ENCODE results near the gene OR2S2. TPM values are rescaled to one million over a fixed set of nuclear protein-coding genes. Genes with fewer than 3 reads are reported as not detected.
A peak's percentile ranks its signal among the peaks of the same experiment; 100 is the strongest.

The OR2S2 gene
- total RNA-seq, 1 donor from 2014 or later = not detected

DNA sequence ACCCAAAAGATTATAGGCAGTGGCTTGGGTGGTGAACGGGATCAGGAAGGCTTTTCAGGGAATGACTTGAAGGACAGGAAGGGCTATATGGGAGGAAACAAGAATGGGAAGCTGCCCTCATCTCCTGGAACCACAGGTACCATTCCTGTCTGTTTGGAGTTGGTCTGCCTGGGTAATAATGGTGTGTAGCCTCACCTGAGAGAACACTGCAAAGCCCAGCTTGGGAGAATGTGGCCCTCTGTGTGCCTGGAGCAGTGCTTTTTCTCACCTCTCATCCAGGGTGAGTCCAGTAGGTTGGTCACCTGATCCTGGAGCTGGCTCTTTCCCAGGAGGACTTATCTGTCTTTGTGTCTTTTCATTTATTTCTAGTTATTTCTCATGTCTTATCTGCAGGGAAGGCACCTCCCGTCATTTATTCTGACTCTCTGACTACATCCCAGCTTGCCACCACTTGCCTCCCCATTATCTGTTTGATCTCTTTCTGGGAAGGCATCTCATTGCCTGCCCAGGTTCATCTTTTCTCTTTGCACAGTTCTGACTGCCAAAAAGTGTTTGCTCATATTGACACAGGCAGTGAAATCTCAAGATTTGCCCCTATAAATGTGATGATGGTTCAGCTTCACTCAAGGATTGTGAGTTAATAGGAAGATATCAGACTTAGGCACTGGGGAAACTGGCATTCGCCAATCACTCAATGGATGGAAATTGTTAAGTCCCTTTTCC is 22.5 kb upstream of the OR2S2 start:
- Mint-ChIP-seq H3K9me3 (peaks cover 8% of the 10 kb centered on the region), H3K36me3 (ENCODE audit: low read depth) (no peaks in the 10 kb centered on the region), H3K4me1 (no peaks in the 10 kb centered on the region), H3K27me3 (peaks cover 57% of the 10 kb centered on the region), H3K4me3 (no peak overlapping the region), H3K27ac (no peak overlapping the region)
- peak; percentile 44 for DNase-seq
- intact Hi-C loops (cut with micrococcal nuclease) = no loop called here

DNA sequence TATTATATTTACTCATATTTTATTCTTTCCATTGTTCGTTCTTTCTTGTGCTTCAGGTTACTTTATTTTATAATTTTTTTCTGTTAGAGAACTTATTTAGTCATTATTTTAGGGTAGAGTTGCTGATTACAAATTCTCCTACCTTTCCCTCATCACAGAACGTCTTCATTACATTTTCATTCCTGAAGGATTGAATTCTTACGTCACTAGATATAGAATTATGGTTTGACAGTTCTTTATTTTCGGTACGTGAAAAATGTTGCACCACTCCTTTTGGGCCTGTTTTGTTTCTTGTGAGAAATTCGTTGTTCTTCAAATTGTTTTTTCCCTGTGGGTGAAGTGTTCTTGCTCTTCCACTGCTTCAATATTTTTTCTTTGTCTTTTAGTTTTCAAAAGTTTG is 20.8 kb upstream of the OR2S2 start:
- Mint-ChIP-seq H3K27ac (no peak overlapping the region), H3K9me3 (peaks cover 20% of the 10 kb centered on the region), H3K27me3 (peaks cover 66% of the 10 kb centered on the region), H3K4me3 (no peak overlapping the region), H3K4me1 (no peaks in the 10 kb centered on the region), H3K36me3 (ENCODE audit: low read depth) (no peaks in the 10 kb centered on the region)
- DNase-seq = no peak
- intact Hi-C loops (cut with micrococcal nuclease) = no loop called here

DNA sequence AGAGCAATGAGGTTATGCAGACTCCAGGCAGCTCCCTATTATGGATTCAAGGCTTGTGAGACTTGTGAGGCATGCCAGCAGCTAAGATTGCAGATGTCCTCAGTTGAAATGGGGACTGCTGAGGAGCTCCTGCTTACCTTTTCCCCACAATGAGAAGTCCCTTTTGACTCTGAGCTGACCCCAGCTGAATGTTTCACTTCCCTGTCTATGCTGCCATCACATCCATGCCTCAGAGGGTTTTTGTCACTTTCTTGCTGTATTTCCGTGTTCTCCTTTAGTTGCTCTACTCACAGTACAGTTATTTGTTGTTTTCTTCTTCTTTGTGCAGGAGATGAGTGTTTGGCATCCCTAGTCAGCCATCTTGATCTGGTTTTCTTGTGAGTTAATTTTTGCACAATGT is 18.8 kb upstream of the OR2S2 start:
- no peaks in the 10 kb centered on the region for H3K36me3 Mint-ChIP-seq (ENCODE audit: low read depth)
- DNase-seq = no peak
- peaks cover 76% of the 10 kb centered on the region for H3K27me3 Mint-ChIP-seq
- H3K4me3 Mint-ChIP-seq = no peak overlapping the region
- intact Hi-C loops (cut with micrococcal nuclease) = no loop called here
- peaks cover 6% of the 10 kb centered on the region for H3K4me1 Mint-ChIP-seq
- H3K9me3 Mint-ChIP-seq = peaks cover 20% of the 10 kb centered on the region
- H3K27ac Mint-ChIP-seq = no peak overlapping the region

DNA sequence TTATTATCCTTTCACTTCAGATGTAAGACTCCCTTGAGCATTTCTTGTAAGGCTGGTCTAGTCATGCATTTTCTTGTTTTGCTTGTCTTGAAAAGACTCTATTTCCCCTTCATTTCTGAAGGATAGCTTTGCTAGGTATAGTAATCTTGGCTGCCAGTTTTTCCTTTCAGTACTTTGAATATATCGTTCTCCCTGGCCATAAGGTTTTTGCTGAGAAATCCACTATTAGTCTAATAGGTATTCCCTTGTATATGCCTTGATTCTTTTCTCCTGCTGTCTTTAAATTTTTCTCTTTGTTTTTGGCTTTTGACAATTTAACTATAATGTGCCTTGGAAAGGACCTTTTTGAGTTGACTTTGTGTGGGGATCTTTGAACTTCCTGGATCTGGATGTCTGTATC is 16.8 kb upstream of the OR2S2 start:
- peaks cover 76% of the 10 kb centered on the region for H3K27me3 Mint-ChIP-seq

DNA sequence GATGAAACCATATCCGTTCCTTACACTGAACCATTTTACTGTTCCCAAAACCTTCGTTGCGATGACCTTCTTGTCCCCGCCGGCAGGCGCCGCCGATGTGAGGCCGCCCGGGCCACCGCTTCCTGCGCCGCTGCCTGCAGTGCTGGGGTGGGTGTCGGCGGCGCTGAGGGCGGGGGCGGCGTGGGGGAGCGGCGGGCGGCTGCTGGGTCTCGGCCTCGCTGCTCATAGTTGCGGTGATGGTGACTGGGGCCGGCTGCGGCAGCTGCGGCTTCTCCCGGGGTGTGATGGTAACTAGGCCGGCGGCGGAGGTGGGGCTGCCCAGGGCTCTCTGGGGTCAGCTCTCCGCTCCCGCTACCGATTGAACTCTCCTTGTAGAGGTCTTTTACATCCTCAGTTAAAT is 14.1 kb upstream of the OR2S2 start:
- no peak for DNase-seq
- Mint-ChIP-seq H3K4me3 (no peak overlapping the region), H3K27me3 (peaks cover 78% of the 10 kb centered on the region), H3K4me1 (peaks cover 7% of the 10 kb centered on the region), H3K9me3 (peaks cover 20% of the 10 kb centered on the region), H3K27ac (no peak overlapping the region), H3K36me3 (ENCODE audit: low read depth) (no peaks in the 10 kb centered on the region)
- intact Hi-C loops (cut with micrococcal nuclease) = no loop called here

More for the DNA sequence above, 16.8 kb upstream of the OR2S2 start:
- Mint-ChIP-seq H3K4me3 (no peak overlapping the region), H3K36me3 (ENCODE audit: low read depth) (no peaks in the 10 kb centered on the region), H3K4me1 (peaks cover 7% of the 10 kb centered on the region), H3K9me3 (peaks cover 20% of the 10 kb centered on the region), H3K27ac (no peak overlapping the region)
- intact Hi-C loops (cut with micrococcal nuclease) = no loop called here
- DNase-seq = no peak

DNA sequence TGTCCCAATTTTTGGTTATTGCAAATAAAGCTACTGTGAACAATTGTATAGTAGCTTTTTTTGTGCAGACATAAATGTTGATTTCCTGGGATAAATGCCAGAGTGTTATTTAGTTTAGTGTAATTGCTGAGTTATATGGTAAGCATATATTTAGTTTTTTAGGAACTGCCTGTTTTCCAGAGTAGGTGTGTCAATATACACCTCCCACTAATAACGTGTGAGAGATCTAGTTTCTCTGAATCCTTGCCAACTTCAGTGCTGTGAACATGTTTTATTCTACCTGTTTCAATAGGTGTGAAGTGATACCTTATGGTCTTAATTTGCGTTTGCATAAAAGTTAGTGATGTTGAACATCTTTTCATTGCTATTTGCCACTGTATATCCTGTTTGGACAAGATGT is 9.1 kb upstream of the OR2S2 start:
- DNase-seq = no peak
- no peaks in the 10 kb centered on the region for H3K9me3 Mint-ChIP-seq
- peaks cover 4% of the 10 kb centered on the region for H3K4me1 Mint-ChIP-seq
- no peak overlapping the region for H3K4me3 Mint-ChIP-seq
- intact Hi-C loops (cut with micrococcal nuclease) = no loop called here
- peaks cover 46% of the 10 kb centered on the region for H3K27me3 Mint-ChIP-seq
- H3K27ac Mint-ChIP-seq = no peak overlapping the region
- no peaks in the 10 kb centered on the region for H3K36me3 Mint-ChIP-seq (ENCODE audit: low read depth)

DNA sequence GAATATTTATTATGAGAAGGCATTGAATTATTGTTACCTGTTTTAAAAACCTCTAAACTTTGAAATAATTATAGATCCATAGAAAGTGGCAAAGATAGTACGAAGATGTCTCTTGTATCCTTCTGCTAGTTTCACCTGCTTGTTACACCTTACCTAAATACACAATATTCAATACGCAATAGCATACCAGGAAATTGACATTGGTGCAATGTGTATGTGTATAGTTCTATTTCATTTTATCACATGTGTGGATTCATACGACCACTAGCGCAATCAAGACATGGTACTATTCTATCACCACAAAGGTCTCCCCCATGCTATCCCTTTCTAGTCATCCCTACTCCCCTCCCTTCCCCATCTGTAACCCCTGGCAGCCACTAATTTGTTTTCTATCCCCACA is 8.5 kb upstream of the OR2S2 start:
- H3K27ac Mint-ChIP-seq = no peak overlapping the region
- no peaks in the 10 kb centered on the region for H3K9me3 Mint-ChIP-seq
- no peaks in the 10 kb centered on the region for H3K36me3 Mint-ChIP-seq (ENCODE audit: low read depth)
- no peak overlapping the region for H3K4me3 Mint-ChIP-seq
- DNase-seq = no peak
- intact Hi-C loops (cut with micrococcal nuclease) = no loop called here
- H3K27me3 Mint-ChIP-seq = peaks cover 40% of the 10 kb centered on the region
- H3K4me1 Mint-ChIP-seq = no peaks in the 10 kb centered on the region

DNA sequence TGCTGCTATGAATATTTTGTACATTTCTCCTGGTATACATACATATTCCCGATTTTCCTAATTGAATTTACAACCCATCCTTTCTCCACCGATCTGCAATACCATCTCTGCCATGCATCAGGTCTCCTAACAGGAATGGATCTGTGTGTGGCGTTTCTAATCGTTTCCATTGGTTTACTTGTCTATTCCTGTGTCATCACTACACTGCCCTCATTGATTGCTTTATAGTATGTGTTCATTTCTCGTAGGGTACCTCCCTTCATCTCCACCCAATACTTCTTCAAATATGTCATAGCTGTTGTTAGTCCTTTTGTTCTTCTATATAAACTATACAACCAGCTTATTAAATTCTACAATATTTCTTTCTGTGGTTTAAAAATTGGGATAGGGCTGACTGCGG is 7.1 kb upstream of the OR2S2 start:
- Mint-ChIP-seq H3K27me3 (peaks cover 33% of the 10 kb centered on the region), H3K4me1 (no peaks in the 10 kb centered on the region), H3K4me3 (no peak overlapping the region), H3K36me3 (ENCODE audit: low read depth) (no peaks in the 10 kb centered on the region), H3K9me3 (no peaks in the 10 kb centered on the region), H3K27ac (no peak overlapping the region)
- DNase-seq = no peak
- intact Hi-C loops (cut with micrococcal nuclease) = no loop called here

DNA sequence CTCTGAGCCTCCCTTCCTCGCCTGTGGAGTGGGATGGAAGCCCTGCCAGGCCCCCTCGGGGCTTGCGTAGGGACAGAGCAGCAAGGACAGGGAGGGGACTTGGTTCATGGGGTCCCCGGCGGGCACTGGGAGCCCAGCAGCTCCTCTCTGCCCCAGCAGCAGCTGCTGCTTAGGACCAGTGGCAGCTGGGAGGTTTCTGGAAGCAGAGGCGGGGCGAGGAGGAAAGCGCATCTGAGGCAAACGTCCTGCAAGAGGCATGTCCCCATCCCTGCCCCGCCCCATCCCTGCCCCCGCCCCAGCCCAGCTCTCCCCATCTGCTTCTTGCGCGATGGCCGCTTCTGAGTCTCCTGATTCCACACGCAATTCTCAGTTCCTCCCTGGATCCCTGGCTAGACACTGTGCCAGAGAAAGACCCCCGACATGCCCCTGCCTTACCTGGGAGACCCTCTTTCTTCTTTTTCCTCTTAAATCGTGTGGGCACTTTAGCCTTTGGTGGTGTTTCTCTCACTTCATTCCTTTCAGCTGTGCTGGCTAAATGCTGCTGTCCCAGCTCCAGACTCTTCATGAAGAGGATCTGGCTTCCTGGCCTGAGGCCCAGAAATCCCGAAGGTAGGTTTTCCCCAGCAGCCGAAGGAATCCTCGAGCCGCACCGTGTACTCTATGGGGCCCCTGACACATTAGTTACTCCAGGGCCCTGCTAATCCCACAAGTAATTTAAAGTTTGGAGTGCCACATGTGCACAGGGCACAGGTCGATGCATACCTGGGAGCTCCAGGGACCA is 4.4 kb upstream of the OR2S2 start:
- Mint-ChIP-seq H3K9me3 (no peaks in the 10 kb centered on the region), H3K27ac (no peak overlapping the region), H3K27me3 (peaks cover 28% of the 10 kb centered on the region), H3K4me3 (no peak overlapping the region), H3K36me3 (ENCODE audit: low read depth) (no peaks in the 10 kb centered on the region), H3K4me1 (no peaks in the 10 kb centered on the region)
- intact Hi-C loops (cut with micrococcal nuclease) = no loop called here
- DNase-seq = no peak

DNA sequence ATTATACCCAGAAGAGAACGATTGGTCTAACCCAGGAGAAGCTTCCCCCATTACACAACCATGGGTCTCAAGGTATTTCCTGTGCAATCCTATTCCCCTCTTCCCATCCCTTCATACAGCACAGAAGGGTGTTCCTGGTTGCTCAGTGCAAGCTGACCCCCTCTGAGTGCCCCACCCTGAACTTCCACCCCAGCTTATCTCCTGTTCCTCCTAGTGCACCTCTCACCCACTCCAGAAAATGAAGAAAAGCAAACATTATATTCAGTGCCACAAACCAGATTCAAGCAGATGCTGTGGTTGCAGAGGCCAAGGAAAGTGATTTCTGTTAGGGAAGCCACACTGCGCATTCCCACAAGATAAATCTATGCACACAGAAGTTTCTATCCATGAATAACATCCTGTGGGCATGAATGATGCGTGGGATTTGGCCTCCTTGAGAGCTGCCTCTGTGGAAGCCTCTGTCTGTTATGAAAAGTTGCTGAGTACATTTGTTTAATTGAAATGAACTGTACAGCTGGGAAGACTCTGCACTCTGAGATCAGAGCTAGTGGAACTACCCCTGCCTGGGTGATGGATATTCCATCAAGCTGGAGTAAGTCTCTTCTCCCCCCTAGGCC is 2.2 kb upstream of the OR2S2 start:
- intact Hi-C loops (cut with micrococcal nuclease) = no loop called here
- peaks cover 24% of the 10 kb centered on the region for H3K27me3 Mint-ChIP-seq
- H3K27ac Mint-ChIP-seq = no peak overlapping the region
- H3K36me3 Mint-ChIP-seq (ENCODE audit: low read depth) = no peaks in the 10 kb centered on the region
- DNase-seq = no peak
- H3K4me1 Mint-ChIP-seq = no peaks in the 10 kb centered on the region
- H3K9me3 Mint-ChIP-seq = no peaks in the 10 kb centered on the region
- no peak overlapping the region for H3K4me3 Mint-ChIP-seq

DNA sequence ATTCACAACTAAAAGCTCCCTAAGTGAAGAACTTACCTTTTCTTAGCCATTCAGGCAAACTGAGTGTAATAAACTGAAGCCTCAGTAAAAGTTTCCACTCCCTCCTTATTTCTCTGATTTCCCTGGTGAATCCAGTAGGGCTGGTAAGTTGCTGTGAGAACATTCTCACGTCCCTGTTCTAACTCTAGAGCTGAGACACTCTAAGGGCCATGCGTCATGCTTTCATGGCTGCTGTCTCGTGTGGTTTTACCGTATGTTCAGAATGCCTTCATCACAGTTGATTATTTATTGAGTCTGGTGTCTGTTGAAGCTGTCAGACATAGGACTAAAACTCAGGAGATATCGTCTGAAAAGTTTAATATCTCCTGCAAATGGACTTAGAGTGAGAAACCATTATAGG is 1.3 kb downstream of the OR2S2 start:
- H3K4me1 Mint-ChIP-seq = no peaks in the 10 kb centered on the region
- H3K27ac Mint-ChIP-seq = no peak overlapping the region
- intact Hi-C loops (cut with micrococcal nuclease) = loop anchor here (10.0 kb wide), 1 partner anchor 208 kb away; the partner anchor contains the start of gene CCIN
- no peaks in the 10 kb centered on the region for H3K9me3 Mint-ChIP-seq
- peak; percentile 37 for DNase-seq
- H3K36me3 Mint-ChIP-seq (ENCODE audit: low read depth) = no peaks in the 10 kb centered on the region
- no peak overlapping the region for H3K4me3 Mint-ChIP-seq
- H3K27me3 Mint-ChIP-seq = peaks cover 24% of the 10 kb centered on the region

DNA sequence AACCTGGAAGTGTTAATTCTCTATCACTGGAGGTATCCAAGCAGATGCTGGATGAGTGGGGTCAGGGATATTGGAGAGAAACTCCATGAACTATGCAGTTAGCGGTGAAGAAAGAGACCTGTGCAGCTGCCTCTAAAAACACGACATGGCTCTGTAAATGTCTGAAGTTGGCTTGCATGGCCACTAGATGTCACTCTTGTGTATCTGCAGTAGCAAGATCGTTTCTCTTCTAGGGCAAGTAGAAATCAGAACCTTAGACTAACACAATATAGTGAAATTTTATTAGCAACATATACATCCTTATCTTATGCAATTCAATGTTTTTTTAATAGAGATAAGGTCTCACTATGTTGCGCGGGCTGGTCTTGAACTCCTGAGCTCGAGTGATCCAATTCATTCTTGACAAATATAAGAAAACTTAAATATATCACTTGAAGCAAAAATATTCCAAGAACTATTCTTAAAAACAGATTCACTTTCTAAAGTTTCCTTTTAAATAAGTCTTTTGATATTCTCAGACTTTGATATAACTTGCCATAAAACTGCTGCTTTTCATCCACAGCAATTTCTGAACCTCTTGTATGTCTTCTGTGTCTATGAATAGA is 2.9 kb downstream of the OR2S2 start:
- H3K27me3 Mint-ChIP-seq = peaks cover 21% of the 10 kb centered on the region
- H3K9me3 Mint-ChIP-seq = no peaks in the 10 kb centered on the region
- H3K4me3 Mint-ChIP-seq = no peak overlapping the region
- no peak overlapping the region for H3K27ac Mint-ChIP-seq
- intact Hi-C loops (cut with micrococcal nuclease) = loop anchor here (1.0 to 10.0 kb wide), 2 partner anchors 68 to 210 kb away; partner anchors contain the start of gene CCIN
- no peaks in the 10 kb centered on the region for H3K4me1 Mint-ChIP-seq
- no peaks in the 10 kb centered on the region for H3K36me3 Mint-ChIP-seq (ENCODE audit: low read depth)
- DNase-seq = peak; percentile 84

DNA sequence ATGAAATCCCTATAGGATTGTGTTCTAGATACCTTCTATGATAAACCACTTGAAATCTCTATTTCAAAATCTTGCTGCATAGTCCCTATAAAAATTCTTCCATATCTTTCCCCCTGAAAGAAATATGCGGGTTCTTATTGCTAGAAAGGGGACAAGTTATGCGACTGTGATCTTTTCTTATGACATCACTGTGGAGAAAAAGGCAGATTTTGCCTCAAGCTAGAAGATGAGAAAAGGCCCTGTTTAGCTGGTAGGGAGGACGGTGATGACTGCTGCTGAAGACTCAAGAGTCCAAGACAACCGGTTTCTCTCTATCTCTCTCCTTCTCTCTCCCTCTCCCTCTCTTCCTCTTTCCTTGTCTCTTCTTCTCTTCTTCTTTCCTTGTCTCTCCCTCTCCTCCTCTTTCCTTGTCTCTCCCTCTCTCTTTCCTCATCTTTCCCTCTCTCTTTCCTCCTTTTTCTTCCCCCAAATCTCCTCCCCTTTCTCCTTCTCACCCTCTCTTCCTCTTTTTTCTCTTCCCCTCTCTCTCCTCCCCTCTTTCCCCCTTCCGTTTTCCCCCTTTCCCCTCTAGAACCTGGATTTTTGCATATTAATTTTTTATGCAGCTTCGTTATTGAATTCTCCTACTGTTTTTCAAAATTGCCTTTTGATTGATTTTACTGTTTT is 5.3 kb downstream of the OR2S2 start:
- no peaks in the 10 kb centered on the region for H3K9me3 Mint-ChIP-seq
- intact Hi-C loops (cut with micrococcal nuclease) = loop anchor here (10.0 kb wide), 1 partner anchor 212 kb away; the partner anchor contains the start of gene CCIN
- no peak overlapping the region for H3K4me3 Mint-ChIP-seq
- peaks cover 19% of the 10 kb centered on the region for H3K27me3 Mint-ChIP-seq
- peaks cover 2% of the 10 kb centered on the region for H3K4me1 Mint-ChIP-seq
- no peaks in the 10 kb centered on the region for H3K36me3 Mint-ChIP-seq (ENCODE audit: low read depth)
- H3K27ac Mint-ChIP-seq = no peak overlapping the region
- DNase-seq = peak; percentile 28

All from activated CD4-positive, alpha-beta T cell treated with anti-CD3 and anti-CD28 coated beads, Interleukin-2, amount 10 ng/mL, durations not matched to agents 24 days and 14 days (primary cell).